ENCODE data around the gene ADCK1. TPM values are rescaled to one million over a fixed set of nuclear protein-coding genes. Genes with fewer than 3 reads are reported as not detected.

ADCK1 gene
- total RNA-seq, 2 donors from 2014 or later = 7.4 to 12.1 TPM

DNA sequence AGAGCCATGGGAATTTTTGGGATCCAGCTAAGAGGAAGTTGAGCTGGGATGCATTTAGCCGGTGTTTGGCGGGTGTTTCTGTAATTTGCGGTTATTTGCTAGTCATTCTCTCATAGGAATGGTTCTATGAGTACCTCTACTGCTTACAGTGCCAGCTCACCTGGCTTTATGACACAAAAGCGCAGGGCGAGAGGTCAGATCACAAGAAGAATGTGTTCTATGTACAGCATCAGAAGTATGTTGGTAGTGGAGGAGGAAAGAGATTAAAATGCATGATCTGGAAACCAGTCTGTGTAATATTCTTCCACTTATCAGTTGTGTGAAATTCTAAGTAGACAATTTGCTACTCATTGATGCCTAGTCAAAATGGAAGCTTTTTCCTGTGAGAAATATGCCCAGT, 173.3 kb downstream of the ADCK1 start:
- no peak for DNase-seq
- no peak overlapping the region for H3K27ac ChIP-seq
- intact Hi-C loops (cut with DNase I) = no loop called here
- TF ChIP-seq, protein P1, sequence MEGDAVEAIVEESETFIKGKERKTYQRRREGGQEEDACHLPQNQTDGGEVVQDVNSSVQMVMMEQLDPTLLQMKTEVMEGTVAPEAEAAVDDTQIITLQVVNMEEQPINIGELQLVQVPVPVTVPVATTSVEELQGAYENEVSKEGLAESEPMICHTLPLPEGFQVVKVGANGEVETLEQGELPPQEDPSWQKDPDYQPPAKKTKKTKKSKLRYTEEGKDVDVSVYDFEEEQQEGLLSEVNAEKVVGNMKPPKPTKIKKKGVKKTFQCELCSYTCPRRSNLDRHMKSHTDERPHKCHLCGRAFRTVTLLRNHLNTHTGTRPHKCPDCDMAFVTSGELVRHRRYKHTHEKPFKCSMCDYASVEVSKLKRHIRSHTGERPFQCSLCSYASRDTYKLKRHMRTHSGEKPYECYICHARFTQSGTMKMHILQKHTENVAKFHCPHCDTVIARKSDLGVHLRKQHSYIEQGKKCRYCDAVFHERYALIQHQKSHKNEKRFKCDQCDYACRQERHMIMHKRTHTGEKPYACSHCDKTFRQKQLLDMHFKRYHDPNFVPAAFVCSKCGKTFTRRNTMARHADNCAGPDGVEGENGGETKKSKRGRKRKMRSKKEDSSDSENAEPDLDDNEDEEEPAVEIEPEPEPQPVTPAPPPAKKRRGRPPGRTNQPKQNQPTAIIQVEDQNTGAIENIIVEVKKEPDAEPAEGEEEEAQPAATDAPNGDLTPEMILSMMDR (IDR thresholded peaks at IDR 0.05) = no peak
- no peaks in the 10 kb centered on the region for H3K4me1 ChIP-seq
- no peaks in the 10 kb centered on the region for H3K27me3 ChIP-seq
- no peaks in the 10 kb centered on the region for H3K36me3 ChIP-seq
- H3K9me3 ChIP-seq = no peaks in the 10 kb centered on the region
- H3K9ac ChIP-seq (ENCODE audit: low read depth in 2 of 2, low read length in 2 of 2) = no peak overlapping the region
- H3K4me3 ChIP-seq = no peak overlapping the region

DNA sequence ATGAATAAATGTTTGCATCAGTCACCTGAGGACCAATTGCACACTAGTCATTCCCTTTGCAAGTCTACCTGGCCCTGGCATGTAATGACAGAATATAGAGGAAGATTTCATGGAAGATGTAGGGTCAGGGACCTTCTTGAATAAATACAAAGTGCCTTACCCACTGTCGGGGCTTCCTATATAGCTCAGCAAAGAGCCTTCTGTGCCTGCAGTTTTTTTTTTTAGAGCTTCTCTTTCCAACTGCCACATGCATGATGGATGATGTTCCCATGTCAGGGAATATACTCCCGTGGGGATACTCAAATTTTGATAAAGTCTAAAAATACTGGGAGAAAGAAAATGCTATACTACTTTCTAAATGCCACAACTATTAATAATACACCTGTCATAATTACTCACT, 176.7 kb downstream of the ADCK1 start:
- DNase-seq = no peak
- no peak overlapping the region for H3K27ac ChIP-seq
- no peak overlapping the region for H3K9ac ChIP-seq (ENCODE audit: low read depth in 2 of 2, low read length in 2 of 2)
- no peaks in the 10 kb centered on the region for H3K27me3 ChIP-seq
- no peaks in the 10 kb centered on the region for H3K36me3 ChIP-seq
- TF ChIP-seq, protein P1 (IDR thresholded peaks at IDR 0.05) = no peak
- H3K9me3 ChIP-seq = no peaks in the 10 kb centered on the region
- intact Hi-C loops (cut with DNase I) = no loop called here
- H3K4me1 ChIP-seq = no peaks in the 10 kb centered on the region
- H3K4me3 ChIP-seq = no peak overlapping the region

DNA sequence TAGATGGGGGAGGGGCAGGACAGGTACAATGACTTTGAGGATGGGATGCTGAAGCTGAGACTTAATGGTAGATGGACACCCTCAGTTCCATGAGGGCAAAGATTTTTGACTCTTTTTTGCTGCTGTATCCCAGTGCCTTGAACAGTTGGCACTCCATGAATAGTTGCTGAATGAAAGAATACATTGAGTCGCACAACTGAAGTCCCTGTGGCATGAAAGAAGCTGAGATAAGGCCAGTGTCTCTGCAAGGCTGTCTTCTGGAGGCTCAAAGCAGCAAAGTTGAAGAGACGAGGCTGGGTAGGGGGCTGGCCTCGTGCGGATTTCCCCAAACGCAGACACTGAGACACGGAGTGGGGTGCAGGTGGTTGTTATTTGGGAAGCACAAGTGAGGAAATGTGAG, 179.3 kb downstream of the ADCK1 start:
- no peak for DNase-seq
- H3K27ac ChIP-seq = no peak overlapping the region
- H3K4me3 ChIP-seq = no peak overlapping the region
- H3K9ac ChIP-seq (ENCODE audit: low read depth in 2 of 2, low read length in 2 of 2) = no peak overlapping the region
- H3K27me3 ChIP-seq = no peaks in the 10 kb centered on the region
- no peaks in the 10 kb centered on the region for H3K36me3 ChIP-seq
- no peaks in the 10 kb centered on the region for H3K9me3 ChIP-seq
- no peaks in the 10 kb centered on the region for H3K4me1 ChIP-seq
- intact Hi-C loops (cut with DNase I) = no loop called here
- TF ChIP-seq, protein P1 (IDR thresholded peaks at IDR 0.05) = no peak

DNA sequence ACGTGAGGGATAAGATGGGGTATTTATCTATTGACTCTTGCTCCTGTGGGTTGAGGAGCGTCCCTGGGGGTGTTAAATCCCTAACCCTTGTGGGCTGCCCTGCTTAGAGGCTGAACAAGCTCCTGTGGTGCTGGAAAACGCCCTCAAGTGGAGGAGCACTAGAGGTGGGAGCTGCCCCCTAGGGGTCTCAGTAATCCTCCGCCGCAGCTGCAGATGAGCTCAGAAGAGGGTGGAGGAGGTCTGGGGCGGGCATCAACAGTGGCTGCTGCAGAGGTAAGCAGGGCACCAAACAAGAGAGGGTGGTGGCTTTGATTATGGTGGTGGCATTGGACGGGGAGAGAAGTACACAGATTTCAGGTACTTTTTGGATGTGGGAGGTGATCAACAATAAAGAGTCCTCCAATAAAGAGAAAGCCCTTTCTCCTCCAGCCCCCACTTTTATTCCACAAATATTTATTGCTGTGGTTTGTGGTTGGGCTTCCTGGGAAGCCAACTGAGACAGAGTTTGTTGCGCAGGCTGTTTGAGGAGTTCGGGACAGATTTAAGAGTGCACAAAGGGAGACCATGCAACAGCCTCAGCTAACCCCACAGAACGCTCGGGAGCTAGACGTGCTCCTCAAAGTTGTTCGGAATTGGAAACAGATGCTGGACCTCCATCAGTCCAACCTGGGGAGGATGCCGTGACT, 179.9 kb downstream of the ADCK1 start:
- TF ChIP-seq, protein P1 (IDR thresholded peaks at IDR 0.05) = no peak
- no peak for DNase-seq
- no peaks in the 10 kb centered on the region for H3K36me3 ChIP-seq
- H3K4me1 ChIP-seq = no peaks in the 10 kb centered on the region
- H3K9ac ChIP-seq (ENCODE audit: low read depth in 2 of 2, low read length in 2 of 2) = no peak overlapping the region
- H3K27ac ChIP-seq = no peak overlapping the region
- intact Hi-C loops (cut with DNase I) = no loop called here
- no peaks in the 10 kb centered on the region for H3K9me3 ChIP-seq
- no peaks in the 10 kb centered on the region for H3K27me3 ChIP-seq
- no peak overlapping the region for H3K4me3 ChIP-seq

DNA sequence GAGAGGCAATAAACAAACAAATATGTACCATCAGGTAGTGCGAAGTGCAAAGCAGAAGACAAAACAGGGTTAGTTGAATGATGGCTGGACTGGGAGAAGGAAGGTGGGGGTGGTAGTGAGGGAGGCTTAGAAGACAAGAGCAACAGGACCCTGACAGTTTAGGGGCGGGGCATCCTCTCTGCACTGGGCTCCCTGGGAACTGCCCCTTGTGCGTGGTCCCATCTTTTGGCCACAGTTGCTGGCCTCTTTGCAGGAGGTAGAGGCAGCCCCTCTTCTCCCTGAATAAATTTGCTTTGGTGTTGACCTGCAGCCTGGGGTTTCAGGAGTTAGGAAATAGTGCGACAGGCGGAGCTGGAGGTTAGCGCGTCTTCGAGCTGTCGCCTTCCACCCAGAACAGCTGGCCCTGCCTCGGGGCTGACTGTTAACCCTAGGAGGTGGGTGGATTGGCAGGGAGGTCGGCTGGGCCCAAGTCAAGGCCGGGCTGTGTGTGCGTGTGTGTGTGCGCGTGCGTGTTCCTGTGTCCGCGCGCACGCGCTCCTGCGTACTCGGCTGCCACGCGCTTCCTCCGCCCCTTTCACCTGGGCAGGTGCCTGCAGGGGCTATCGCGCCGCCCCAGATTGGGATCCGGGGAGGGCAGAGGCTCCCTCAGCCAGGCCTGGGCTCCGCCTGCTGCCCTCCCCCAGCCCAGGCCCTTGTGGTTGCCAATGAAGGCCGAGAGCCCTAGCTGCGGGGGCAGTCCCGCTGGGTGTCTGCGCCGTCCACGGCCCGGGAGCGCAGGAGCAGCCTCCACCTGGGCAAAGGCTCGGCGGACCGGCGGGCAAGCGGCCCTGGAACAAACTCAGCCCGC, 180.8 kb downstream of the ADCK1 start:
- Histone ChIP-seq H3K27ac (no peak overlapping the region), H3K9ac (ENCODE audit: low read depth in 2 of 2, low read length in 2 of 2) (peak overlapping the region in 1 of 2 donors; percentile 43), H3K9me3 (no peaks in the 10 kb centered on the region), H3K36me3 (no peaks in the 10 kb centered on the region), H3K4me3 (peak overlapping the region; percentile 35), H3K4me1 (no peaks in the 10 kb centered on the region), H3K27me3 (no peaks in the 10 kb centered on the region)
- TF ChIP-seq, protein P1 (IDR thresholded peaks at IDR 0.05) = no peak
- intact Hi-C loops (cut with DNase I) = no loop called here
- DNase-seq = peak; percentile 36

Other genes with a start within 250 kb of the ADCK1 start
- 10 to 100 TPM; 68.3 to 70.1 TPM for gene SPTLC2, start 183.5 kb upstream of the ADCK1 start, total RNA-seq
- gene ALKBH1, start 92.1 kb upstream of the ADCK1 start, total RNA-seq = 10 to 100 TPM; 11.5 to 13.3 TPM
- gene SLIRP, start 92.0 kb upstream of the ADCK1 start, total RNA-seq = 100 to 1,000 TPM; 107 to 194 TPM
- gene SNW1, start 39.0 kb upstream of the ADCK1 start, total RNA-seq = 10 to 100 TPM; 69.6 to 81.9 TPM